Stimulated activated CD8-positive, alpha-beta memory T cell treated with anti-CD3 and anti-CD28 coated beads, Interleukin-4, amount 100 ng/mL, for 24 hours (primary cell): Measurements from ENCODE around the gene THAP11.

Experiments
- DNase-seq: peaks from one replicate; pipeline ENCODE4 v3.0.0-alpha.2; 2020; ENCODE audit warnings: low read depth

Gene THAP11

GRCh38 chr16:67883872-67884261 lies 41.7 kb downstream of the THAP11 start:
- peak; percentile 66 for DNase-seq

GRCh38 chr16:67884684-67885083 lies 42.6 kb downstream of the THAP11 start, which contains the start of gene NRN1L:
Gene NRN1L, plus strand, starts transcription at chr16:67884885. Its CDS starts 19 bp downstream, at chr16:67884904.
- DNase-seq = no peak

GRCh38 chr16:67885545-67885944 lies 43.4 kb downstream of the THAP11 start:
- no peak for DNase-seq

- no peak for DNase-seq
Measured at GRCh38 chr16:67885976-67886375, 43.9 kb downstream of the THAP11 start.

- no peak for DNase-seq
Measured at GRCh38 chr16:67886387-67886786, 44.3 kb downstream of the THAP11 start.

- DNase-seq = no peak
Measured at GRCh38 chr16:67888331-67888730, 46.2 kb downstream of the THAP11 start.

- no peak for DNase-seq
Measured at GRCh38 chr16:67892375-67892774, 50.3 kb downstream of the THAP11 start.

- peak; percentile 89 for DNase-seq
Measured at GRCh38 chr16:67892899-67893742, 51.0 kb downstream of the THAP11 start, which contains the start of gene PSKH1. Gene PSKH1, plus strand, starts transcription at chr16:67893254. Its CDS starts 15,496 bp downstream, at chr16:67908750.
